KBM-7 (cell line): ENCODE data around the gene ZDHHC9.

ENCODE experiments used
- DNase-seq: peaks from one replicate; pipeline ENCODE4 v3.0.0-alpha.2; 2015
- in situ Hi-C: fragments of 300-500 bp; cut with MboI; formaldehyde crosslinking; loops from 2 replicates; pipeline ENCODE4 v1.14.3; 2020; ENCODE audit warnings: low sequenced_read_pairs, low pct_unique_long_range_greater_than_20kb, mixed read lengths

The ZDHHC9 gene

DNA sequence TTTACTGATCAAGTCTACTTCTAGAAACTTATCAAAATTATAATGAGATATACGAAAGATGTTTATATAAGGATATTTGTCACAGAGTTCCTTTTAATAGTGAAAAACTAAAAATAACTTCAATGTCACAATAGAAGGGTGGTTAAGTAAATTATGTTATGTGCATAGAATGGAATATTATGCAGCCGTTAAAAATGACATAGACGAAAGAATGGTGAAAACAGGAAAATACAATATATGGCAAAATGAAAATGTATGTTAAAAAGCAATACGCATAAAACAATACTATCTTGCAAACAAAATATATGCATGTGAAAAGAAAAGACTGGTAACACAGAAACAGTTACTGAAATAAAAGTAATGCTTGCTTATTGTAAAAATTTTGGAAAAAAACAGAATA is 19.1 kb downstream of the ZDHHC9 start:
- in situ Hi-C loops = no loop called here
- no peak for DNase-seq

DNA sequence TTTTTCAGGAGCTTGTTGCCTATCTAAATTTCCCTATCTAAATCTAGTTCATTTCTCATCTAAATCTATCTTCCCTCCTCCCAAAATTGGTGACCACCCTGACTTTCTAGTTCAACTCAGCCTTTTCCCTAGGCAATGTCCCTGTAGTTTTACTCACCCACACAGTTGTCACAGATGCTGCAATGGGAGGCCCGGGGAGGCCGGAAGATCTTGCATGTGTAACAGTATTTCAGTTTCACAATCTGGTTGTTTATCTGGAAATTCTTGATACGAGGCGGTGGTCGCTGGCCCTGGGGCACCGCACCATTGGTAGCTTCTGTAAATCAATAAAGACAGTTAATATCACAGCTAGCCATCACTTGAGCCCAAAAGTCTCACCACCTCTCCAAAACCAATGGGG is 20.2 kb downstream of the ZDHHC9 start:
- DNase-seq = no peak
- in situ Hi-C loops = no loop called here

DNA sequence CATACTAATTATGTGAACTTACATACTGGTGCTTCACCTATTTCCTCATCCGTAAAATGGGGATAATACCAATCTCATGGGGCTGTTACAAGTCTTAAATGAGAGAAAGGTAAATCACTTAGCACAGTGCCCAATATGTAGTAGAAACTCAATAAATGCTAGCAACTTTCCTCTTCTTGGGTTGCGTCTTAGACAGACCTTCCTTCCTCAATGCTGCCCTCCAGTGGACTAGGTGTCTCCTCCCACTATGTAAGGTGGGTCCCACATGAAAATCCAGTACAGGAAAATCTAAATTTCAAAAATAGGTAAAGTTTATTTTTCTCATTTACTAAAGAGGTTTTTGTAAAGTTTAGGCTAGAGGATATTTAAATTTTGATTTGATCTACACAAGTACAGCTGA is 20.6 kb downstream of the ZDHHC9 start:
- in situ Hi-C loops = no loop called here
- peak; percentile 77 for DNase-seq

GRCh38 chrX:129818123-129818522 is 25.6 kb downstream of the ZDHHC9 start:
- in situ Hi-C loops = no loop called here
- peak; percentile 31 for DNase-seq

GRCh38 chrX:129813662-129814368 is 29.9 kb downstream of the ZDHHC9 start:
- no peak for DNase-seq
- in situ Hi-C loops = no loop called here

DNA sequence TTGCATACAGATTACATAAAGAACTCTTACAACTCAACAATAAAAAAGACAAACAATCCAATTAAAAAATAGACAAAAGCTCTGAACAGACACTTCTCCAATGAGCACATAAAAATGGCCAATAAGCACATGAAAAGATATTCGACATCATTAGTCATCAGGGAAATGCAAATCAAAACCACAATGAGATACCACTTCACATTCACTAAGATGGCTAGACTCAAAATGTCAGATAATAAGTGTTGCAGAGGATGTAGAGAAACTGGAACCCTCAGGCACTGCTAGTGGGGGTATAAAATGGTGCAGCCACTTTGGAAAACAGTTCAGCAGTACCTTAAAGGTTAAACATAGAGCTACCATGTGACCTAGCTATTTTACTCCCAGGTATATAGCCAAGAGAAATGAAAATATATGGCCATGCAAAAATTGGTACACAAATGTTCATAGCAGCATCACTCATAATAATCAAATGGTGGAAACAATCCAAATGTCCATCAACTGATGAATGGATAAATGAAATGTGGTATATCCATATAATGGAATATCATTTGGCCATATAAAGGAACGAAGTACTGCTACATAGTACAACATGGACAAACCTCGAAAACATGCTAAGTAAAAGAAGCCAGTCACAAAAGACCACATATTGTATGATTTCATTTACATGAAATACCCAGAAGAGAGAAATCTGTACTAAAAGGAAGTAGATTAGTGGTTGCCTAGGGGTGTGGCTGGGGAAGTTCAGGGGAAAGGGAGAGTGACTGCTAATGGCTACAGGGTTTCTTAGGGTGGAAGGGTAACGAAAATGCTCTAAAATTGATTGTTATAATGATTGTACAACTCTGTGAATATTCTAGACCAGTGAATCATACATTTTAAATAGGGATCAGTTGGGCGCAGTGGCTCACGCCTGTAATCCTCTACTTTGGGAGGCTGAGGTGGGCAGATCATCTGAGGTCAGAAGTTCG is 34.6 kb downstream of the ZDHHC9 start:
- no peak for DNase-seq
- in situ Hi-C loops = no loop called here

GRCh38 chrX:129808158-129808828 is 35.4 kb downstream of the ZDHHC9 start:
- no peak for DNase-seq
- in situ Hi-C loops = no loop called here

DNA sequence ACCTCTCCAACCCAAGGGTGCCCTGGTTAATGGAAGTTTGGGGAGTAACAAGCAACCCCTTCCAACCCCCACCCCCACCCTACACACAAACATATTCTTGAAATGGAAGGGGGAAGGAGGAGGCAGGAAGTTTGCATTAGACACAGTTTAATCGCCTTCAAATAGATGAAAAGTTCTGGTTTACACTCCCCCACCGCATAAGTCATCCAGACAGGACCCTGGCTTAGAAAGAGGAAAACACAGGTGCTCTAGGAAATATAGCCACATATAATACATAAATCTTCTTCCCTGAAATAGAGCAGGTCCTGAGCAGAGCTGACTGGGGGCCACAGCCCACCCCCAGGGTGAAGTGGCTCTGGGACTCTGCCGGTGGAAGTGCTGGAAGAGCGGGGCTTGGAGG is 38.9 kb downstream of the ZDHHC9 start:
- in situ Hi-C loops = no loop called here
- peak; percentile 45 for DNase-seq

DNA sequence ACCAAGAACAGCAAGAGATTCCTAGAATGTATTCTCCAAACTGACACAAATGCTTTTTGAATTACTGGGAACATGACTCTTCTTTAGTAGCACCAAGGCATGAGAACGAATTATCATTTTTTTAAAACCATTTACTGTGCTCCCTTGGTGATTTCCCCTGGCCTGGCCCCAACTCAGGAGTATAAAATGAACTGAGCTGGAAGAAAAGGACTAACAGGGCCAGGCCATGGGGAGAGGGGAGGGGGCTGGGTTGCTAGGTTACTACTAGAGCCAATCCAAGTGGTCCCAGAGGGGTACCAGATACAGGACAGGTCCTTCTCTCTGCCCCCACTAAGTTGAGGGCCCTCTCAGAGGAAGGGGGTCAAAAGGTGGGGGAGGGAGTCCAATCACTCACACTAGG is 40.8 kb downstream of the ZDHHC9 start:
- no peak for DNase-seq
- in situ Hi-C loops = no loop called here

DNA sequence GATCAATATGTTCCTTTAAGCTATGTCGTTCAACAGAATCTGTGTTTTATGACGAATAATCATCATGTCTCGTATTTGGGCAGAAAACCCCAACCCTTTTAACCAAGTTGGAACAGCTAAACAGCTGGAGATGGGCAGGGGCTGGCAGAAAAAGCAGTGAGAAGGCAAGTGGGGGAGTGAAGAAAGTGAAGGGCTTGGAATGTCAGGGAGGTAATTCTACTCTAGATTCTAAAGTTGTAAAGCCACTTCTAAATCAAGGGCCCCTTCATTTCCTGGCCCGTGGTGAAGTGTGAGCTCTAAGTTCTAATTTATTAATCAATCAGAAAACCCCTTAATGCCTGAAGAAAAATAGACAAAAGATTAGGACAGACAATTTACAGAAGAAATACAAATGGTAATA is 43.5 kb downstream of the ZDHHC9 start:
- in situ Hi-C loops = no loop called here

GRCh38 chrX:129798888-129799287 is 44.8 kb downstream of the ZDHHC9 start:
- in situ Hi-C loops = no loop called here
- no peak for DNase-seq

More for the DNA sequence above, 43.5 kb downstream of the ZDHHC9 start:
- DNase-seq = no peak

- no peak for DNase-seq
- in situ Hi-C loops = no loop called here
Measured at GRCh38 chrX:129798456-129798855, 45.2 kb downstream of the ZDHHC9 start.

DNA sequence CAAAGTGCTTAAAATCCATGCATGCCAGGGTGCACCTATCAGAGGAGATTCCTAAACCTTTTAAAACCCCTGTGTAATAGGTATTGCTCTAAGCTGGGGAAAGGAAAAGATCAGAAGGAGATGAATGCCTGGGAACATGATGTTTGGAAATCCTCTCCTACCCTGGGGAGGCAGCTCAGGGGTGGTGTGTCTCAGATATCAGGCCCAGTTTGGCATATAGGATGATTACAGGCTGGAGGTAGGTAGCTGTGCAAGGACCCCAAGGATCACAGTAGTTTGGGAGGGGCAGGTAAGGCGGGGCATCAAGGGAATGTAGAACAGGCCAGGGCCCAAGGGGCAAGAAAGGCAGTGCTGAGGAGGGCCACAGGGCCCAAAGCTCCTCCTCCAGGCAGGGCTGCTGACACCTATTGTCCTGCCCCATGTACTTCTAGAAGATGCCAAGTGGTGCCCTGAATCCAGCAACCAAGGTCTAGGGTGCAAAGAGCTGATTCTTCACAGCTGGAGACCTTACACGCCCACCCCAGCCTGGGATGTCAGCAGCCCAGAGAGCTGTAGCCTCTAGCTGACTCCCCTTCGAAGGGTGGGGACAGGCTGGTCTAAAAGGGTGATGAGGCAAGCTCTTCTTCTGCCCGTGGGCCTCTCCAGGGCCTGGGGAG is 46.3 kb downstream of the ZDHHC9 start:
- no peak for DNase-seq
- in situ Hi-C loops = no loop called here

DNA sequence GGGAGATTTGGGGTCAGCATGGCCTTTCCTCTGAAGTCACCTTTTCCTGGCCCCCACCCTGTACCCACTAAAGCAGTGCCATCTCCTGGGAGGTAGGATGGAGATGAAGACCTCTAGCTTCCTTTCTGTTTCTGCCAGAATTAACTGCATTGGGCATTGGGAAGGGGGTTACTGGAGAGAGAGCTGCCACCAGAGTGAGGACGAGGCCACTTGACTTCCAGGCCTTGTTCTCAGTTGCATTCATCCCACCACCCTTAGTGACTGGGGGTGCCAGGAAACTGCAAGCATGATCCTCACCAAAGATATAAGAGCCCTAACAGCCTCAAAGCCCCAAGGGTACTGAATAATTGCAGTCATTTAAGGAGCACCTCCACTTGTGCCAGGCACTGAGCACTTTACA is 48.1 kb downstream of the ZDHHC9 start:
- no peak for DNase-seq
- in situ Hi-C loops = no loop called here

DNA sequence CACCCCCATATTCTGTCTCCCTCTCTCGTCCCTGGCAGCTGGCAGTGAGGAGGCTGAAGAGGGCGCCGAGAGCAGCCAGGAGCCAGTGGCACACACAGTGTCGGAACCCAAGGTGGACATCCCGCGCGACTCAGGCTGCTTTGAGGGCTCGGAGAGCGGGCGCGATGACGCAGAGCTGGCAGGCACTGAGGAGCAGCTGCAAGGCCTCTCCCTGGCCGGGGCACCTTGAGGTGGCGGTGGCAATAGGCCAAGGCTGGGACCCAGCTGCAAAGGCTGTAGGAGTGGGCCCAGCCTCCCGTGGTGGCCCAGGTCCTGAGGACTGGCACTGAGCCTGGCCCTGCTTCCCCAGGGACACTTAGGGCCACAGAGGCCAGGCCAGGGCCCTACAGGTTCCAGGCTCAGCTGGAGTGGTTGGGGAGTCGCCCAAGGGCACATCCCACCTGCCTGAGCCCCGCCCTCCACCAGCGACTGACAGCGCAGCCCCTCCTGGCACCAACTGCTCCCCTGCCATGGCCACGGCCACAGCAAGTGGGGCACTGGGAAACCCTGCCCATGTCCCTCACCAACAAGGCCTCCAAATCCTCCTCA is 50.0 kb downstream of the ZDHHC9 start:
- in situ Hi-C loops = no loop called here
- no peak for DNase-seq

DNA sequence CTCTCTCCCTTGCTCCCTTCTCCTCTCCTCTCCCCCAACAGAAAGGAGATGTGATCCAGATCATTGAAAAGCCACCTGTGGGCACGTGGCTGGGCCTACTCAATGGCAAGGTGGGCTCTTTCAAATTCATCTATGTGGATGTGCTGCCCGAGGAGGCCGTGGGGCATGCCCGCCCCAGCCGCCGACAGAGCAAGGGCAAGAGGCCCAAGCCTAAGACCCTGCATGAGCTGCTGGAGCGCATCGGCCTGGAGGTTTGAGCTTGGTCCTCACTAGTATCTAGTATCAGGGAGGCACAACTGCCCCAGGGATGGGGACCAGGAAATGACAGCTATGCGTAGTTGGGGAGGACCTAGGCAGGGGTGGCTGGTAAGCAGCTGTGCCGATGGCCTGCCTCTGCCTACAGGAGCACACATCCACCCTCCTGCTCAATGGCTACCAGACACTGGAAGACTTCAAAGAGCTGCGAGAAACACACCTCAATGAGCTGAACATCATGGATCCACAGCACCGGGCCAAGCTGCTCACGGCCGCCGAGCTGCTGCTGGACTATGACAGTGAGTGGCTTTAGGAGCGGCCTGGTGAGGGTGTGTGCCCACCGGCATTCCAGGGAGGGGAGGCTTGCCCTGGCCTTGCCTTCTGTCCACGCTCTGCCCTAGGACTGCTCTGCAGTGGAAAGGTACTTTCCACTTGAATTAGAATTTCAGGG is 50.9 kb downstream of the ZDHHC9 start:
- DNase-seq = no peak
- in situ Hi-C loops = no loop called here

- DNase-seq = no peak
- in situ Hi-C loops = no loop called here
Measured at GRCh38 chrX:129791961-129792570, 51.6 kb downstream of the ZDHHC9 start.

DNA sequence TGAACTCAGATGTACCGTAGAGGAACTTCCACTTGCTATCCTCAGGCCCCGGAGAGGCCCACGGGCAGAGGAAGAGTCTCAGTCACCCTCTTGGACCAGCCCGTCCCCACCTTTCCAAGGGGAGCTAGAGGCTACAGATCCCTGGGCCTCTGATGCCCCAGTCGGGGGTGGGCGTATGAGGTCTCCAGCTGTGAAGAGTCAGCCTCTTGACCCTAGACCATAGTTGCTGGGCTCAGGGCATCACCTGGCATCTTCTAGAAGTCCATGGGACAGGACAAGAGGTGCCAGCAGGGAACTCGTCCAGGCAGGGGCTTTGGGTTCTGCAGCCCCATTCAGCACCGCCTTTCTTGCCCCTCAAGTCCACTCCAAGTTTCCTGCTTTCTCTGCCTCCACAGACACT is 52.4 kb downstream of the ZDHHC9 start:
- in situ Hi-C loops = no loop called here
- no peak for DNase-seq
